ENCODE measurements around the gene KAZN. TPM values are rescaled to one million over a fixed set of nuclear protein-coding genes. Genes with fewer than 3 reads are reported as not detected.

KAZN gene
- polyA plus RNA-seq, 4 donors: 3.0 to 39.5 (median 4.4) TPM

GRCh38 chr1:14631421-14631820, 32.9 kb downstream of the KAZN start:
- H3K27me3 ChIP-seq (ENCODE audit: control insufficient read depth in 3 of 3, insufficient read depth in 3 of 3, low read length in 3 of 3): no peaks in the 10 kb centered on the region
- 78 to 85% (median 85%) methylated on average over 10 of the region's 10 CpGs for whole genome bisulfite sequencing, 3 donors

DNA sequence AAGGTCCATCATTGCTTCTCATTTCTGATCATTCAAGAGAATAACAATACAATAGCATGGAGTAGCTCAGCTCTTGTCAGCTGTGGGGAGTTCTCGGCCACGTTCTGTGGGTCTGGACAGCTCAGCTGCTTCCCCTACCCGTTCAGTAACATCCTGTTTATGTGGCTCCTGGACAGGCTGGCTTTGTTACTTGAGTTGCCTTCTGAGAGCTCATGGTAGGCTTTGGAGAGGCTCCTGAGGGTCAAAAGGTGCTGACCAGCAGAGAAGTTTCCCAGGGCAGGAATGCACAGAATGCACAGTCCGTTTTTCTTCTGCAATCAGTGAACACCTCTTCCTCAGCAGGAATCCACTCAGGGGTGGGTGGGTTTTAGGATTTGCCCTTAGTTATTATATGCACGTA, 36.0 kb downstream of the KAZN start:
- Histone ChIP-seq H3K27me3 (ENCODE audit: control insufficient read depth in 3 of 3, insufficient read depth in 3 of 3, low read length in 3 of 3) (no peaks in the 10 kb centered on the region), H3K27ac (ENCODE audit: low read depth in 1 of 3, low read length in 2 of 3) (no peak overlapping the region)

More at GRCh38 chr1:14631421-14631820, 32.9 kb downstream of the KAZN start:
- no peaks in the 10 kb centered on the region for H3K9me3 ChIP-seq (ENCODE audit: control insufficient read depth in 2 of 2, insufficient read depth in 1 of 2, low read depth in 1 of 2, low read length in 1 of 2)
- no peak overlapping the region for H3K27ac ChIP-seq (ENCODE audit: low read depth in 1 of 3, low read length in 2 of 3)
- DNase-seq (no peak), FAIRE-seq (no peak)
- H3K36me3 ChIP-seq (ENCODE audit: control insufficient read depth in 3 of 3, insufficient read depth in 2 of 3, low read depth in 1 of 3, low read length in 3 of 3): no peaks in the 10 kb centered on the region
- H3K4me3 ChIP-seq (ENCODE audit: low read depth in 1 of 3, low read length in 3 of 3): no peak overlapping the region
- peaks cover 0 to 2% (median 2%) of the 10 kb centered on the region in 3 donors for H3K4me1 ChIP-seq (ENCODE audit: control insufficient read depth in 3 of 3, insufficient read depth in 2 of 3, low read depth in 1 of 3, low read length in 2 of 3)

DNA sequence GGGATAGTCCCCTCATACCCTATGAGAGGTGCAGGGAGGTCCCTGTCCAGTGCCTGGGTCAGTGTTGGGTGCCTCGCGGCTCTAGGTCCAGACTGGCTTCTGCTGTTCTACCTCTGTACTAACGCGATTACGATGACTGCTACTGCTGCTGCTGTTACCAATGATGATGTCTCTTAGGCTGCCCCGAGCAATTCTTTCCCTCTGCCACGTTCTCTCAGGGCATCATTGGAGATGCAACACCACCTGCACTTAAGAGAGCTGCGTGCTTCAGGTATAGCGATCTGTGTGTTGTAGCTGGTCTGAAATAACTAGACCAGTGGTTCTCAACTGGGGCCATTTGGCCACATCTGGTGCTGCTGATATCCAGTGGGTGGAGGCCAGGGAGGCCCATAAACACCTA, 36.9 kb downstream of the KAZN start:
- FAIRE-seq: no peak
- DNase-seq: no peak
- Histone ChIP-seq H3K36me3 (ENCODE audit: control insufficient read depth in 3 of 3, insufficient read depth in 2 of 3, low read depth in 1 of 3, low read length in 3 of 3) (no peaks in the 10 kb centered on the region), H3K9me3 (ENCODE audit: control insufficient read depth in 2 of 2, insufficient read depth in 1 of 2, low read depth in 1 of 2, low read length in 1 of 2) (no peaks in the 10 kb centered on the region), H3K27ac (ENCODE audit: low read depth in 1 of 3, low read length in 2 of 3) (no peak overlapping the region), H3K4me1 (ENCODE audit: control insufficient read depth in 3 of 3, insufficient read depth in 2 of 3, low read depth in 1 of 3, low read length in 2 of 3) (no peaks in the 10 kb centered on the region), H3K27me3 (ENCODE audit: control insufficient read depth in 3 of 3, insufficient read depth in 3 of 3, low read length in 3 of 3) (no peaks in the 10 kb centered on the region), H3K4me3 (ENCODE audit: low read depth in 1 of 3, low read length in 3 of 3) (no peak overlapping the region)
- WGBS, 3 donors: 91 to 96% (median 92%) methylated on average over 9 of the region's 9 CpGs

More for the DNA sequence above, 36.0 kb downstream of the KAZN start:
- no peaks in the 10 kb centered on the region for H3K9me3 ChIP-seq (ENCODE audit: control insufficient read depth in 2 of 2, insufficient read depth in 1 of 2, low read depth in 1 of 2, low read length in 1 of 2)
- 45 to 74% (median 67%) methylated on average over 5 of the region's 5 CpGs for WGBS, 3 donors
- H3K4me3 ChIP-seq (ENCODE audit: low read depth in 1 of 3, low read length in 3 of 3): no peak overlapping the region
- H3K4me1 ChIP-seq (ENCODE audit: control insufficient read depth in 3 of 3, insufficient read depth in 2 of 3, low read depth in 1 of 3, low read length in 2 of 3): no peaks in the 10 kb centered on the region
- H3K36me3 ChIP-seq (ENCODE audit: control insufficient read depth in 3 of 3, insufficient read depth in 2 of 3, low read depth in 1 of 3, low read length in 3 of 3): no peaks in the 10 kb centered on the region
- FAIRE-seq (no peak), DNase-seq (no peak)

DNA sequence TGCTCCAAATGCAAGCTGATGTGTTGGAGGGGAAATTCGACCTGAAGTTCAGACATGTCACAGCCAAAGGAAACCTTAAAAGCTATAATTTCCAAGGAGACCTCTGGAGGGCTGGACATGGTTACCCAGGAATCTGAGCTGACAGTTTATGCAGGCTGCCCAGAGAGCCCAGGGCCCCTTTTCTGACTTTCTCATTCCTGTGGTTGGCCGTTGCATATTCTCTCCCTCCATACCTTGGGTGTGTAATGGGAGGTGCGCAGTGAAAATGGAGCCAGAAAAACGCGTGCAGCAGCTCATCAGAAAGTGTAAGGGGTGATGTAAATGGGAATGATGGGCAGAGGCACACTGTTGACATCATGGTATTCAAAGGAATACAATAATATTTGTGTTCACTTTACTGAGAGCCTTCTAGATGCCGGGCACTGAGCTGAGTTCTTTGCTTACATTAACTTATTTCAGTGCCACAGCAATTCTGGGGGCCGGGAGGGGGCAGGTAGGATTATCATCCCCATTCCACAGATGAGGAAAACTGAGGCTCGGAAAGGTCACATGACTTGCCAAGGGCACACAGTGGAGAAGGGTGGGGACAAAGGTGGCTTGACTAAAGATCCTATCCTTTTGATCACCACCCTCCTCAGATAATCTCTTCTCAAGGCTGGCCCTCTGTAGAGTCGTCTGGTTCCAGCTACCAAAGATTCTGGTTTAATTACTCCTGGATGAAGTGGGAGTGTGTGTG, 38.6 kb downstream of the KAZN start:
- DNase-seq: no peak
- Histone ChIP-seq H3K4me3 (ENCODE audit: low read depth in 1 of 3, low read length in 3 of 3) (no peak overlapping the region), H3K36me3 (ENCODE audit: control insufficient read depth in 3 of 3, insufficient read depth in 2 of 3, low read depth in 1 of 3, low read length in 3 of 3) (peaks cover 0 to 2% (median 0%) of the 10 kb centered on the region in 3 donors), H3K9me3 (ENCODE audit: control insufficient read depth in 2 of 2, insufficient read depth in 1 of 2, low read depth in 1 of 2, low read length in 1 of 2) (no peaks in the 10 kb centered on the region), H3K27ac (ENCODE audit: low read depth in 1 of 3, low read length in 2 of 3) (no peak overlapping the region), H3K27me3 (ENCODE audit: control insufficient read depth in 3 of 3, insufficient read depth in 3 of 3, low read length in 3 of 3) (no peaks in the 10 kb centered on the region), H3K4me1 (ENCODE audit: control insufficient read depth in 3 of 3, insufficient read depth in 2 of 3, low read depth in 1 of 3, low read length in 2 of 3) (no peaks in the 10 kb centered on the region)
- WGBS, 3 donors: 81 to 85% (median 83%) methylated on average over 9 of the region's 9 CpGs
- FAIRE-seq: no peak

GRCh38 chr1:14639291-14640050, 41.0 kb downstream of the KAZN start:
- Histone ChIP-seq H3K27me3 (ENCODE audit: control insufficient read depth in 3 of 3, insufficient read depth in 3 of 3, low read length in 3 of 3) (no peaks in the 10 kb centered on the region), H3K27ac (ENCODE audit: low read depth in 1 of 3, low read length in 2 of 3) (no peak overlapping the region), H3K4me3 (ENCODE audit: low read depth in 1 of 3, low read length in 3 of 3) (no peak overlapping the region), H3K4me1 (ENCODE audit: control insufficient read depth in 3 of 3, insufficient read depth in 2 of 3, low read depth in 1 of 3, low read length in 2 of 3) (no peaks in the 10 kb centered on the region), H3K36me3 (ENCODE audit: control insufficient read depth in 3 of 3, insufficient read depth in 2 of 3, low read depth in 1 of 3, low read length in 3 of 3) (peaks cover 0 to 2% (median 0%) of the 10 kb centered on the region in 3 donors), H3K9me3 (ENCODE audit: control insufficient read depth in 2 of 2, insufficient read depth in 1 of 2, low read depth in 1 of 2, low read length in 1 of 2) (peaks cover 0 to 2% of the 10 kb centered on the region in 2 donors)
- FAIRE-seq (no peak), DNase-seq (no peak)
- WGBS, 3 donors: 74 to 82% (median 76%) methylated on average over 15 of the region's 15 CpGs

- Histone ChIP-seq H3K27ac (ENCODE audit: low read depth in 1 of 3, low read length in 2 of 3) (no peak overlapping the region), H3K36me3 (ENCODE audit: control insufficient read depth in 3 of 3, insufficient read depth in 2 of 3, low read depth in 1 of 3, low read length in 3 of 3) (peaks cover 0 to 2% (median 0%) of the 10 kb centered on the region in 3 donors), H3K9me3 (ENCODE audit: control insufficient read depth in 2 of 2, insufficient read depth in 1 of 2, low read depth in 1 of 2, low read length in 1 of 2) (peaks cover 0 to 2% of the 10 kb centered on the region in 2 donors), H3K4me1 (ENCODE audit: control insufficient read depth in 3 of 3, insufficient read depth in 2 of 3, low read depth in 1 of 3, low read length in 2 of 3) (no peaks in the 10 kb centered on the region), H3K4me3 (ENCODE audit: low read depth in 1 of 3, low read length in 3 of 3) (no peak overlapping the region), H3K27me3 (ENCODE audit: control insufficient read depth in 3 of 3, insufficient read depth in 3 of 3, low read length in 3 of 3) (no peaks in the 10 kb centered on the region)
- FAIRE-seq (no peak), DNase-seq (no peak)
- WGBS, 3 donors: 86 to 87% (median 87%) methylated on average over 3 of the region's 3 CpGs
Observed at GRCh38 chr1:14642712-14643111, 44.2 kb downstream of the KAZN start.

GRCh38 chr1:14646973-14647372, 48.5 kb downstream of the KAZN start:
- Histone ChIP-seq H3K27ac (ENCODE audit: low read depth in 1 of 3, low read length in 2 of 3) (no peak overlapping the region), H3K9me3 (ENCODE audit: control insufficient read depth in 2 of 2, insufficient read depth in 1 of 2, low read depth in 1 of 2, low read length in 1 of 2) (peaks cover 0 to 2% of the 10 kb centered on the region in 2 donors), H3K4me3 (ENCODE audit: low read depth in 1 of 3, low read length in 3 of 3) (no peak overlapping the region), H3K36me3 (ENCODE audit: control insufficient read depth in 3 of 3, insufficient read depth in 2 of 3, low read depth in 1 of 3, low read length in 3 of 3) (no peaks in the 10 kb centered on the region), H3K4me1 (ENCODE audit: control insufficient read depth in 3 of 3, insufficient read depth in 2 of 3, low read depth in 1 of 3, low read length in 2 of 3) (no peaks in the 10 kb centered on the region), H3K27me3 (ENCODE audit: control insufficient read depth in 3 of 3, insufficient read depth in 3 of 3, low read length in 3 of 3) (no peaks in the 10 kb centered on the region)
- DNase-seq (no peak), FAIRE-seq (no peak)
- 83 to 94% (median 90%) methylated on average over 8 of the region's 8 CpGs for WGBS, 3 donors

GRCh38 chr1:14647777-14648176, 49.3 kb downstream of the KAZN start:
- DNase-seq (no peak), FAIRE-seq (no peak)
- H3K4me3 ChIP-seq (ENCODE audit: low read depth in 1 of 3, low read length in 3 of 3): no peak overlapping the region
- H3K27ac ChIP-seq (ENCODE audit: low read depth in 1 of 3, low read length in 2 of 3): no peak overlapping the region
- whole genome bisulfite sequencing, 3 donors: 51 to 67% (median 62%) methylated on average over 3 of the region's 3 CpGs
- H3K9me3 ChIP-seq (ENCODE audit: control insufficient read depth in 2 of 2, insufficient read depth in 1 of 2, low read depth in 1 of 2, low read length in 1 of 2): peaks cover 0 to 2% of the 10 kb centered on the region in 2 donors
- no peaks in the 10 kb centered on the region for H3K27me3 ChIP-seq (ENCODE audit: control insufficient read depth in 3 of 3, insufficient read depth in 3 of 3, low read length in 3 of 3)
- H3K36me3 ChIP-seq (ENCODE audit: control insufficient read depth in 3 of 3, insufficient read depth in 2 of 3, low read depth in 1 of 3, low read length in 3 of 3): no peaks in the 10 kb centered on the region
- H3K4me1 ChIP-seq (ENCODE audit: control insufficient read depth in 3 of 3, insufficient read depth in 2 of 3, low read depth in 1 of 3, low read length in 2 of 3): no peaks in the 10 kb centered on the region

Data from small intestine (tissue), 7 donors.